Activated CD8-positive, alpha-beta memory T cell treated with anti-CD3 and anti-CD28 coated beads, Interleukin-2, amount 50 U/mL, for 24 hours (primary cell): Measurements from ENCODE around the gene MRC1.

Experiments used
- DNase-seq: peaks from one replicate; pipeline ENCODE4 v3.0.0-alpha.2; 2020; ENCODE audit errors: extremely low read depth

The MRC1 gene

DNA sequence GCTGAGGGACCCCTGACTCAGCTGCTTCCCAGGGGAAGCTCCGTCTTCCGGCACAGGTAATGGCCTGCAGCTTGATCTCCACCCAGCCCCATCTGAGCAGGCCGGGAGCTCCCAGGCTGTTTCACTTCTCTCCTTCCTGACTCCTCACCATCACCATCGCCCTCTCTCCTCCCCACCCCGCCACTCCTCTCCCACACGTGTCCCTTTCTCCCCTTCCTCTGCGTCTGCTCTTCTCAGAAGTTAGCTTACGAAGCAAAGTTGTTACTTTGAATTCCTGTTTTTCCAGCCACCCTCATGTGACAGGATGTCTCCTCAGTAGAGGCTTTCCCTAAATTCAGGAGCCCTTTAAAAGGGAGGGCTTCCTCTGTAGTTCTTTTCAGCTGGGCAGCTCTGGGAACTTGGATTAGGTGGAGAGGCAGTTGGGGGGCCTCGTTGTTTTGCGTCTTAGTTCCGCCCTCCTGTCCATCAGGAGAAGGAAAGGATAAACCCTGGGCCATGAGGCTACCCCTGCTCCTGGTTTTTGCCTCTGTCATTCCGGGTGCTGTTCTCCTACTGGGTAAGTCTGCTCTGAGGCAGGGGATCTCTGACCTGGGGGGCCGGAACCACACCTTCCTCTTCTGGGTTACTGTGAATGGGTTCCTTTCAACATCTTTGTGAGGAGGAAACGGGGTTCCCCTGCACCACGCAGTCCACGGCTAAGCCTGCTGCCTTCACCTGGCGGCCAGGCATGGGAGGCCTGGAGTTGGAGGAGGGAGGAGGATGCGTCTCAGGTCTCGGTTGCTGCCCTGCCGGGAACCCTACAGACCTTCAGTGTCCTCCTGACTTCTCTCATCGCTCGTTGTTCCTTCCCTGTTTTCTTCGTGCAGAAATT, at the start of gene MRC1:
MRC1 (plus strand) TSS at position 378 of the 871 bp plus-strand sequence; CDS start at position 496, 118 bp downstream.
- no peak for DNase-seq

DNA sequence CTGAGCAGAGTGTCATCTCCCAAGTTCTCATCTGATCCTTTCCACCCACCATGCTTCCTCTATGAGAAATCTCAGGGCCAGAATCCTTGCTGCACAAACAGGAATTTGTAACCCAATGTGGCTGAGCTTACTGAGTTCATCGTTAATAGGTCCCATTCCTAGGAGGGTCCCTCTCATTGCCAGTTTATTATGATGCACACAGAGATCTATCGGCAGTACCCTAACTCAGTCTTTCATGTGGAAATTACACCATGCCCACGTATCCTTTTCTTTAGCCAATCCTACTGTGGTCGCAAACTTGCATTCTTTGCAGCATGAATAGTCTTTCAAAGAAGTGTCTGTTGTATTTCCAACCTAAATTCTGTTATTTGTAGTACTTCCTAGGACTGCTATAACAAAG, 45.0 kb upstream of the MRC1 start:
- DNase-seq = no peak

DNA sequence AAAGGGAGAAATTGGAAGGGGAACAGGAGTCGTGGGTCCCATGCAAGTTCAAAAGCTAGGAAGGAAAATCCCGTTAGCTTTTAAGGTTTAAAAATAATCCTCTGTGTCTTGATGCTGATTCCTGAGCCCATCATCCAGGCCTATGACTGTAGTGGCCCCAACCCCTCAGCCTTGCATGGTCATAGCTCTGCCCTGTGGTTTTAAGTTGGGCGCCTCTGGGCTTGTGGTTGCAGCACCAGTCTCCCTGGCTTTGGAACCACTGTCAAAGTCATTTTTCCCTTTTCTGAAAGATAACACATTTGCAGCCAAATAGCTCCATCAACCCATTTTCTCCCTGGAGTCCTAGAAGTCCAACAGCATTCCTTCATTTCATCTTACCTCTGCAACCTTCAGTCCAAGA, 43.5 kb upstream of the MRC1 start:
- no peak for DNase-seq

GRCh38 chr10:17766731-17767130, 42.4 kb upstream of the MRC1 start:
- no peak for DNase-seq

GRCh38 chr10:17768496-17768895, 40.7 kb upstream of the MRC1 start:
- DNase-seq = no peak

- no peak for DNase-seq
These were observed 40.2 kb upstream of the MRC1 start for GRCh38 chr10:17768957-17769356.

DNA sequence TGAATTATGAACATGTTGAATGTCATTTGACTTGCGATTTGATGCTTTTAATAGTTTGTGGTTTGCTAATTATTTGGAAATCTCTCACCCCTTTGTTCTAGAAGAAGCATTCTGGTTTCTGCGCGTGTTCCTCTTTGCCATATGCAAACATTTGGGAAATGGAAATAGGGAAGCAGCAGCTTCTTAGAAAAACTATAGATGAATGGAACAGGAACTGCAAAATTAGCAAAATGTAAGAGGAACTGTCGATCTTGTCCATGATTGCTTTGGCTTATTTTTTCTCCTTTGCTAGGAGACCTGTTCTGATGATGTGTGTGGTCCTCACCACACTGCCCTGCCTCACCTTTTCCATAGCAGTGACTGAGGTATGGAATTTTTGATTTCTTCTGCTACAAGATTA, 38.1 kb upstream of the MRC1 start:
- no peak for DNase-seq

DNA sequence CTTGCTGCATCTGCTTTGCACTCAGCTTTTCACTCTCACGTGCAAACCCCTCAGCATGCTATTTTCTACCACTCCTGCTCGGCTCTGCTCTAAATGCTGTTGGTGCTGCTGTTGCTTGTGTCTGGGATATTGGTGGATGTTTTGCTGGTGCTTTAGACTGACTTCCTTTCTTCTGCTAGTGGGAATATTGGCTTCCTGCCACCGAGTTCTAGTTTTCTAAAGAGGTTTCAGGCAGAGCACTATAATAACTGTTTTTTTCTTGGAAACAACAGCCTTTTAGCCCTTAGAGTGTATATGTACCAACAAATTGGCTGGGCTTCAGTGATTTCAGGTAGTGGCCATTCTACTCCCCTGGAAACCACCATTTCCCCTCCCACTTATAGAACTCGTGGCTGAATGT, 29.4 kb upstream of the MRC1 start:
- DNase-seq = no peak

GRCh38 chr10:17780727-17781126, 28.4 kb upstream of the MRC1 start:
- no peak for DNase-seq

GRCh38 chr10:17781856-17782255, 27.3 kb upstream of the MRC1 start:
- no peak for DNase-seq

- no peak for DNase-seq
These were observed 26.1 kb upstream of the MRC1 start for GRCh38 chr10:17782921-17783665.

DNA sequence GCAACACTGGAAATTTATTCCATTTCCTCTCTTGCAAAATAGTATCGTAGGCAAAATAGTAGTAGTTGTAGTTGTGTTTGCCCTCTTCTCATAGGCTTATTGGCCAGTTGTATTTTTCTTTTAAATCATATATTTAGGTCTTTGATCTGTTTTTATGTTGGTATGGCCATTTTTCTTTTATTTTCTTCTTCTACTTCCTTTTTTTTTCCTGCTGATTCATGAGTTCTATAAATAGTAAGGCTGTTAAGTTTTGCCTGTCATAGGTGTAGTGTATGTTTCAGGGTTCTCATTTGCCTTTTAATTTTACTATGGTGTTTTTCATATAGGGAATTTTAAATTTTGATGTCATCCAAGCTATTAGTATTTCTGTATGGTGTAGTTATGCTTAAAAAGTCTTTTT, 25.4 kb upstream of the MRC1 start:
- no peak for DNase-seq

DNA sequence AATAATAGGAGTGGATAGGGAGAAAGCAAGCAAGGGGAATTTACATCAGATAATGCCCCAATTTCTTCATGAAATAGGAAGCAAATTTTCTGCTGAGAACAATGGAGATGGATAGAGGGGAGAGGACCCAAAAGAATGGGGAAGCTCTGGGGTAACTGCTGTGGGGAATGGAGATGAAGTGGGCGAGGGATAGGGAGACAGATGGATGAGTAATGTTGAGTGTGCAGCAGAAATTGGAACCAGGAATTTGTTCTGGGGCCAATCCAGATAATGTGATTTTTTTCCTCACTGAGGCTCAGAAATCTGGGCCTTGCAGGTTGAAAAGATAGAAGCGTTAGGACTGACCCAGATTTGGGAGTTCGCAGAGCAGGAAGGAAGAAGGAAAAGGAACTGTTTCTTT, 24.5 kb upstream of the MRC1 start:
- DNase-seq = no peak

- DNase-seq = no peak
These were observed 23.7 kb upstream of the MRC1 start for GRCh38 chr10:17785276-17785930.

DNA sequence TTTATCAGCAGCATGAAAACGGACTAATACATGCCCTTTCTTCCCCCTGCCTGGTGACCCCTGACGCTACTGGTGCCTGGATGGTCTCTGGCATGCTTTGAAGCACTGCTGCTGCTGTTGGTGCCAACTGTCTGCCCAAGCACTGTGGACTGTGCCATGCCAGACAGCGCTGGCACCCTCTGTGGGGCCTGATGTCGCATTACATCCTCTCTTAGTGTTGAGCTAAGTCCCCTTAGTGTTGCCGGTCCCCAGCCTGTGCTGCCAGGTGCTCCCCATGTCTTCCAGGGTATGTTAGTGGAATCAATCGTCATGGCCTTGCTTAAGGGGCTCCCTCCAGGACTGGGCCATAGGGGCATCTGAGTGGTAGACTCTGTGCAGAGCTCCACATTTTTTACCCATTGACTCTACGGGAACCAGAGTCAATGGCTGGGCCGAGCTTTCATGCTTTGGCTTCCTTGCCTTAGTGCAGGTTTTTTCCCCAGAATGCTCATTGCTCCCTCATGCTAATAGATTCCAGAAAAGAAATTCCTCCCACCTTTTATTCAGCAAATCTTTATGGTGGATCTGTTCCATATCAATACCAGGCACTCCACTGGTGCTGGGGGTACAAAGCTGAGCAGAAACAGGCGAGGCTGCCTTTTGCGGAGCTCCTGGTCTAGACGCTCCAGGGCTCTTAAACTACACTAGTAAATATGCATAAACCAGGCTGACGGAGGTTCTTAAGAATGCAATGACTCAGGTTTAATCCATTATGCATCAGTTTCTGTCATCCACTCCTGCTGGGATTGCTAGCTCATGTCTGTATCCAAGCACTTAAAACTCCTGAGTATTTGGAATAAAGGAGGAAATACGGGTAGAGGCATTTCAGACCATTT, 21.8 kb upstream of the MRC1 start:
- no peak for DNase-seq

GRCh38 chr10:17788646-17789045, 20.5 kb upstream of the MRC1 start:
- DNase-seq = no peak

DNA sequence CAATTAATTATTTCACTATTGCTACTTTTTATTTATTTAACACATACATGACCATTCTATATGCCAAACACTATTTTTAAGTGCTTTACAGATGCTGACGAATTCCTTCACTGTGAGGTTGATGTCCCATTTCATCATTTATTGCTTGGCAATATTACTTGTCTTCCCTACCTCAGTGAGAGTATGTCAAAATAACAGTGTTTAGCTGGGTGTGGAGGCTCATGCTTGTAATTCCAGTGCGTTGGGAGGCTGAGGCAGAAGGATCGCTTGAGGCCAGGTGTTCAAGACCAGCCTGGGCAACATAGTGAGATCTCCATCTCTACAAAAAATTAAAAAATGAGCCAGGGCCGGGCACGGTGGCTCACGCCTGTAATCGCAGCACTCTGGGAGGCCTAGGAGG, 19.8 kb upstream of the MRC1 start:
- DNase-seq = no peak

GRCh38 chr10:17790651-17791050, 18.5 kb upstream of the MRC1 start:
- DNase-seq = no peak

- DNase-seq = no peak
These were observed 16.2 kb upstream of the MRC1 start for GRCh38 chr10:17792991-17793390.

- DNase-seq = no peak
These were observed 15.1 kb upstream of the MRC1 start for GRCh38 chr10:17793823-17794644.

DNA sequence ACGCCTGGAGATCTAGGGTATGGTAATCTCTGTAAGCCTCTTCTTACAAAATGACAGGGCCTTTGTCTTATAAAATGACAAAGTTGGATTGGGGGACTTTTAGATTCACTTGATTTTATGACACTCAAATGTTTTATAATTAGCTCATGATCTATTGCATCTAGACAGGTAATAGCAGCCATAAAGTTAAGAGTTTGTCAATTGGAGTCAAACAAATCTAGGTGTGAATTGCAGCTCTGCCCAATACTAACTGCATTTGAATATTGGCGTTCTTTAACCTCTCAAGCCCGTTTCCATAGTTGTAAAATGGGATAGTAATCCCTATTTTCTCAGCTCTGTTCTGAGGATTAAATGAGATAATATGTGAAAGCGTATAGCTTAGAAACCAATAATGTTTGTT, 14.1 kb upstream of the MRC1 start:
- DNase-seq = no peak
